ENCODE data around the gene MPPED2. TPM values are rescaled to one million over a fixed set of nuclear protein-coding genes. Genes with fewer than 3 reads are reported as not detected.

Gene MPPED2
- polyA plus RNA-seq, 3 donors: 0.29 to 0.59 (median 0.52) TPM

GRCh38 chr11:30578406-30578805 is 7.7 kb downstream of the MPPED2 start:
- no peaks in the 10 kb centered on the region for H3K4me1 Mint-ChIP-seq
- Histone ChIP-seq H3K9me3 (replicated peaks in 1 of 2; ENCODE audit: control insufficient read depth in 1 of 2, insufficient read depth in 1 of 2, low read length in 2 of 2) (no peaks in the 10 kb centered on the region), H3K27me3 (ENCODE audit: control insufficient read depth in 2 of 2, insufficient read depth in 2 of 2, low read length in 2 of 2) (peaks cover 7 to 14% of the 10 kb centered on the region in 2 donors), H3K4me1 (ENCODE audit: control insufficient read depth in 1 of 2, insufficient read depth in 2 of 2, low read length in 2 of 2) (no peaks in the 10 kb centered on the region), H2AFZ (ENCODE audit: insufficient read depth, low read depth, low read length, poor library complexity, severe bottlenecking) (no peak overlapping the region), H3K4me2 (replicated peaks; ENCODE audit: extremely low read depth, low read length, poor library complexity, severe bottlenecking) (no peak overlapping the region), H3K4me3 (replicated peaks in 1 of 3; ENCODE audit: low read depth in 2 of 3, low read length in 3 of 3) (no peak overlapping the region), H3K9ac (ENCODE audit: insufficient read depth, low read length, poor library complexity, severe bottlenecking) (no peak overlapping the region), H3K27ac (ENCODE audit: low read depth in 1 of 2, low read length in 2 of 2) (no peak overlapping the region), H4K20me1 (ENCODE audit: insufficient read depth, low read length) (no peaks in the 10 kb centered on the region), H3K36me3 (replicated peaks in 1 of 2; ENCODE audit: control insufficient read depth in 1 of 2, insufficient read depth in 2 of 2, low read length in 2 of 2) (no peaks in the 10 kb centered on the region), H3K79me2 (ENCODE audit: insufficient read depth, low read length) (no peaks in the 10 kb centered on the region)
- 83% methylated on average over 1 of the region's 1 CpG for WGBS (ENCODE audit: insufficient coverage)
- no peaks in the 10 kb centered on the region for H3K9me3 Mint-ChIP-seq
- intact Hi-C loops (cut with micrococcal nuclease): no loop called here
- no peak for TF ChIP-seq CTCF (IDR thresholded peaks at IDR 0.05)
- no peaks in the 10 kb centered on the region for H3K36me3 Mint-ChIP-seq
- no peak overlapping the region for H3K27ac Mint-ChIP-seq
- no peak overlapping the region for H3K4me3 Mint-ChIP-seq
- H3K27me3 Mint-ChIP-seq (ENCODE audit: low read depth in 3 of 3): peaks cover 5 to 17% (median 6%) of the 10 kb centered on the region in 3 donors
- DNase-seq: no peak

- Histone ChIP-seq H3K4me3 (replicated peaks in 1 of 3; ENCODE audit: low read depth in 2 of 3, low read length in 3 of 3) (no peak overlapping the region), H4K20me1 (ENCODE audit: insufficient read depth, low read length) (no peaks in the 10 kb centered on the region), H3K27ac (ENCODE audit: low read depth in 1 of 2, low read length in 2 of 2) (no peak overlapping the region), H3K9ac (ENCODE audit: insufficient read depth, low read length, poor library complexity, severe bottlenecking) (no peak overlapping the region), H3K79me2 (ENCODE audit: insufficient read depth, low read length) (no peaks in the 10 kb centered on the region), H3K4me1 (ENCODE audit: control insufficient read depth in 1 of 2, insufficient read depth in 2 of 2, low read length in 2 of 2) (no peaks in the 10 kb centered on the region), H3K9me3 (replicated peaks in 1 of 2; ENCODE audit: control insufficient read depth in 1 of 2, insufficient read depth in 1 of 2, low read length in 2 of 2) (no peaks in the 10 kb centered on the region), H3K27me3 (ENCODE audit: control insufficient read depth in 2 of 2, insufficient read depth in 2 of 2, low read length in 2 of 2) (no peaks in the 10 kb centered on the region), H3K36me3 (replicated peaks in 1 of 2; ENCODE audit: control insufficient read depth in 1 of 2, insufficient read depth in 2 of 2, low read length in 2 of 2) (no peaks in the 10 kb centered on the region), H2AFZ (ENCODE audit: insufficient read depth, low read depth, low read length, poor library complexity, severe bottlenecking) (no peak overlapping the region), H3K4me2 (replicated peaks; ENCODE audit: extremely low read depth, low read length, poor library complexity, severe bottlenecking) (no peak overlapping the region)
- Mint-ChIP-seq H3K9me3 (no peaks in the 10 kb centered on the region), H3K27me3 (ENCODE audit: low read depth in 3 of 3) (peaks cover 0 to 2% (median 0%) of the 10 kb centered on the region in 3 donors), H3K36me3 (no peaks in the 10 kb centered on the region), H3K4me3 (no peak overlapping the region), H3K4me1 (no peaks in the 10 kb centered on the region), H3K27ac (no peak overlapping the region)
- intact Hi-C loops (cut with micrococcal nuclease): no loop called here
- TF ChIP-seq CTCF (IDR thresholded peaks at IDR 0.05): no peak
- WGBS (ENCODE audit: insufficient coverage): no CpG with 5 or more reads among the region's 2 CpGs
- no peak for DNase-seq
Observed at GRCh38 chr11:30573951-30574350, 12.2 kb downstream of the MPPED2 start.

Measured in CD14-positive monocyte (primary cell).